ENCODE measurements around the gene LSG1.

DNA sequence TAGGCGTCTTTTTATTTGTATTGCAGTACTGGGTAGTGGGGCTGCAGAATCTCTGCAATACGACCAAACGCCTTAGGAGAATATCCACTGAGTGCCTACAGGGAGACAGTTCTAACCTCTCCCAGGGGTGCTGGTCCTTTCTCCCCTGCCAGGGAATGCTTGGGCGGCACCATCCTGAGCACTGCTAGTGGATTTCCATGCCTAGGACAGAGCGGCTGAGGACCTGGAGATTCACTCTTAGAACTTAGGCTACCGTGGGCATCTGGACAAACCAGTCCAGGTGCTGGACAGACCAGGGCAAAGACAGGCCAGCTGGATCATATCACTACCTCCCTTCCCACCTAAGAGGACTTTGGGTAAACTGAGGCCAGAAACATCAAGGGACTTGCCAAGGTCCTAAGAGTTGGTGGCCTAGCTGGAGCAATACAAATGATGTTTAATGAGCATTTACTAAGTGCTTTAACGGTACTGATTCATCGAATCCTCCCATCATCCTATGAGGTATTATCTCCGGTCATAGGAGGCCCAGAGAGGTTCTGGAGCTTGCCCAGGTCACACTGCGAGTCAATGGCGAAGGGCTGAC, 39.7 kb downstream of the LSG1 start:
- TF ChIP-seq EP300 (IDR thresholded peaks at IDR 0.05; ENCODE audit: low read depth), result no peak
- TF ChIP-seq, protein P1, sequence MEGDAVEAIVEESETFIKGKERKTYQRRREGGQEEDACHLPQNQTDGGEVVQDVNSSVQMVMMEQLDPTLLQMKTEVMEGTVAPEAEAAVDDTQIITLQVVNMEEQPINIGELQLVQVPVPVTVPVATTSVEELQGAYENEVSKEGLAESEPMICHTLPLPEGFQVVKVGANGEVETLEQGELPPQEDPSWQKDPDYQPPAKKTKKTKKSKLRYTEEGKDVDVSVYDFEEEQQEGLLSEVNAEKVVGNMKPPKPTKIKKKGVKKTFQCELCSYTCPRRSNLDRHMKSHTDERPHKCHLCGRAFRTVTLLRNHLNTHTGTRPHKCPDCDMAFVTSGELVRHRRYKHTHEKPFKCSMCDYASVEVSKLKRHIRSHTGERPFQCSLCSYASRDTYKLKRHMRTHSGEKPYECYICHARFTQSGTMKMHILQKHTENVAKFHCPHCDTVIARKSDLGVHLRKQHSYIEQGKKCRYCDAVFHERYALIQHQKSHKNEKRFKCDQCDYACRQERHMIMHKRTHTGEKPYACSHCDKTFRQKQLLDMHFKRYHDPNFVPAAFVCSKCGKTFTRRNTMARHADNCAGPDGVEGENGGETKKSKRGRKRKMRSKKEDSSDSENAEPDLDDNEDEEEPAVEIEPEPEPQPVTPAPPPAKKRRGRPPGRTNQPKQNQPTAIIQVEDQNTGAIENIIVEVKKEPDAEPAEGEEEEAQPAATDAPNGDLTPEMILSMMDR (IDR thresholded peaks at IDR 0.05), result no peak
- TF ChIP-seq POLR2A (IDR thresholded peaks at IDR 0.05), result no peak
- no peak for TF ChIP-seq POLR2AphosphoS5 (IDR thresholded peaks at IDR 0.05)

All from transverse colon (tissue), 4 donors.